ENCODE results near the gene MTHFR. TPM values are rescaled to one million over a fixed set of nuclear protein-coding genes. Genes with fewer than 3 reads are reported as not detected.
A peak's percentile ranks its signal among the peaks of the same experiment; 100 is the strongest.
"Not testable (repeated sequence)": the region's sequence is repeated elsewhere in the genome, so short reads cannot be mapped to it uniquely, and the experiment has no call there.

Gene MTHFR
- total RNA-seq, 1 experiment from 2014 or later: 7.5 TPM

DNA sequence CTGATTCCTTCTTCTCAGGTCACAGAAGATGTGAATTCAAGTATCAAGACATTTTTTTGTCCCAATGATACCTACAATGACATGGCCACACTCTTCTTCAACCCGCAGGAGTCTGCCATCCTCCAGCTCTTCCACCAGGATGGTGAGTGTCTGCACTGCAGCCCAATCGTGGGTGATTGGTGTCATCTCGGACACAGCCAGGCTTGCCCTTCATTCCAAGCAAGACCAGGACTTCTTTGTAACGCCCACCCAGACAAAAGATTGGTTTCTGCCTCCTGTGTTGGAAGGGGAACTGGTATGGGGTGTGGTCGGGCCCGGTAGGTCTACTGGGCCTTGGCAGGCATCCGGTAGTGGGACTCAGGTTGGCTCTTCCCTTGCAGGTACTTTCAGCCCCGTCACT is 27.7 kb upstream of the MTHFR start:
- no peak for DNase-seq (ENCODE audit: low read depth)

DNA sequence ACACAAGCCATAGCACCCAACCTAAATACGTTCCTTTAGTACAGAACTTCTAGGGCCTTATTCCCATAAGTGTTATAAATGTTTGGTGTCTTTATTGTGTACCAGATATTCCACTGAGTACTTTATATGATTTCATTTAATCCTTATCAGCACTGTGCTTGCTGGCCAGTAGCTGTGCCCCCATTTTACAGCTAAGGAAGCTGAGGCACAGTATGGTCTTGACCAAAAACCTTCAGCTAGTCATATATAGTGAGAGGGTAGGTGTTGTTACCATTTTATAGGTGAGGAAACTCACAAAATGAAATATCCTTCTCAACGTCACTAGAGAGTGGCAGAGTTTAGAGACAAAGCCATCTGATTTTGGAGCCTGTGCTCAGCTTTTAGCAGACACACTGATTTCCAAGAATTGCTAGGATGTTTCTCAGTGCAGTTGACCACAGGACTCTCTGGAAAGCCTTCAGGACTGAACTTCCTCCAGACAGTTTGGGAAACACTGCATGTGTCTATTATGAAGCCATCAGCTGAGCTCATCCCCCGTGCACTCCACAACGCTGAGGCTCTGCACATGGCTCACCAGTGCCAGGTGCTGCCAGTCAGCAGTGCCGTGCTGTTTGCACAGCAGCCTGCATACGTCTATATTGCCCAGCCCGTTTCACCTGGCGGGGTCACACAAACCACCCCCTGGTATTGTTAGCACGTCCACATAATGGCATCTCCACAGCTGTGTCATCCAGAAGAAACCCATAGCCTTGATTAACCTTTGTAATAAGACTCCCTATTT is 26.4 kb upstream of the MTHFR start:
- DNase-seq (ENCODE audit: low read depth): no peak

DNA sequence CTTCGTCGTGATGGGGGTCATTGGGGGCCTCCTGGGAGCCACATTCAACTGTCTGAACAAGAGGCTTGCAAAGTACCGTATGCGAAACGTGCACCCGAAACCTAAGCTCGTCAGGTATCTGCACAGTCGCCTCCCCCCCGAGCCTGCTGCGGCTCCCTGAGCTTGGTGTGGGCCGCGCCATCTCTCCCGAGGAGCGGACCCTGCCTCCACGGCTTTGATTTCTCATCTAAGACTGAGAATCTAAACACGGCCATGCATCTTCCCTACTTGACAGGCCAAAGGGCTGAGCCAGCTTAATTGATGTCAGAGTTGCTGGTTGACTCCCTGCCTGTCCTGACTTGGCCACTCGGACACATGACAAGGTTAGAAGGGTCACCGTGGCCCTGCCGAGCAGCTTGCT is 22.7 kb upstream of the MTHFR start:
- no peak for DNase-seq (ENCODE audit: low read depth)

DNA sequence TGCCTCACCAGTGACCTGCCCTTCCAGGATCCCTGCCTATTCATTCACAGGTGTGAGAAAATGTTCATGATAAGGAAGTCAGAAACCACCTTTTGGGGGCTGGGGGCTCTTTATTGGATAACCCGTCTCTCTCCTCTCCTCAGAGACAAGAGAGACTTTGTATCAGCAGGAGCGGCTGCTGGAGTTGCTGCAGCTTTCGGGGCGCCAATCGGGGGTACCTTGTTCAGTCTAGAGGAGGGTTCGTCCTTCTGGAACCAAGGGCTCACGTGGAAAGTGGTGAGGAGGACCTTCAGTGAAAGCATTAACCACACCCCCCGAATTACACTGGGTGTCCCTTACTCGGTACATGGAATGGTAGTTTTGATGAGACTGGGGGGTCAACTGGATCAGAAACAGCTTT is 21.2 kb upstream of the MTHFR start:
- DNase-seq (ENCODE audit: low read depth): no peak

DNA sequence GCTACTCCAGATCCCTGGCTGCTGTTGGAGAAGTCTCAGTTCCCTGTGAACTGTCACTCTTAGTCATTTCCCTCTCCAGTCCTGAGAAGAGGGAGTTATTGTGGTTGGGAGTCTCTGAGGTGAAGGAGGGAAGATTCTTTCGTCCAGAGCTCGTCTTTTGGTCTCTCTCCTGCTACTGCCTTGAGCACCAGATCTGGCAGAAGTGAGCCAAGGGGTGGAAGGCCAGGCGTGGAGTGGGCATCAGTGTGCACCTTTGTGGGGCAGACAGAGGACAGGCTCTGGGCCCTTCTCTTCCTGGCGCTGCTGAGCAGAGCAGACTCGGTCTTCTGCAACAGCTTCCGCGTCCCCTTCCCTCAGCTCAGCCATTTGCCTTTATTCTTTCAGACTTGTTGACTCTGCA is 19.4 kb upstream of the MTHFR start:
- DNase-seq (ENCODE audit: low read depth): no peak

DNA sequence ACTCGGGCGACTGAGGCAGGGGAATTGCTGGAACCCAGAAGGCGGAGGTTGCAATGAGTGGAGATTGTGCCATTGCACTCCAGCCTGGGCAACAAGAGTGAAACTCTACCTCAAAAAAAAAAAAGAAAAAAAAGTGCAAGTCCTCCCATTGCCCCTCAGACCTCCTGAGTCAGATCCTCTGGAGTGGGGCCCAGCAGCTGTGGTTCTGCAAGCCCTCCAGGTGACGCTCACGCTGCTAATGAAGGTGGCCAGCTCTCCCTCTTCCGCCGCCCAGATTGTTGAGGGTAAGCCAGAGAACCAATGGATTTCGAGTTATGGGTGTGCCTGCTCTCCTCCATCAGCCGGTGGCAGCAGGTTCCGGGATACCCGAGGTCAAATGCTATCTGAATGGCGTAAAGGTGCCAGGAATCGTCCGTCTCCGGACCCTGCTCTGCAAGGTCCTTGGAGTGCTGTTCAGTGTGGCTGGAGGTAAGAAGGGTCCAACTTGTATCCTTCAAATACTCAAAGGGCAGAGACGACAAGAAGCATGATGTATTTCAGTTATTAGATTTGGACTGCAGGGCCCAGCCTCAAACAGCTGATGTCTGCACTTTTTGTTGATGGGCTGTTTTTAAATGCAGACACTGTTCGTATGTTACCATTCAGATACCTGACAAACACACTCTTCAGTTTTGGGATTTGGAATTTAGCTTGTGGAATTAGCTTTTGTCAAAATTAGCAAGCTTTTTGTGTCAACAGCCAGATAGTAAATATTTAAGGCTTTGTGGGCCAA is 17.8 kb upstream of the MTHFR start:
- no peak for DNase-seq (ENCODE audit: low read depth)

DNA sequence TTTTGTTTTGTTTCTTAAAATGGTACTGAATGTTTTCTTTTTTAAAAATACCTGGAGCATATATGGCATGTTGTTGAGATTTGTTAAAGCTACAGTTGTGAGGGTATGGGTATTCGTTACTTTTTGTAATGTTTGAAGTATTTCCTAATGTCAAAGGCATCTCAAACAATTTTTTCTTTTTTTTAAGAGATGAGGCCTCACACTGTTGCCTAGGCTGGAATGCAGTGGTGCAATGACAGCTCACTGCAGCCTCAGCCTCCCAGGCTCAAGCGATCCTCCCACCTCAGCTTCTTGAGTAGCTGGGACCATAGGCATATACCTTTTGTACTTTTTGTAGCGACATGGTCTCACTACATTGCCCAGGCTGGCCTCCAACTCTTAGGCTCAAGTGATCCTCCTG is 16.3 kb upstream of the MTHFR start:
- peak; percentile 9 for DNase-seq (ENCODE audit: low read depth)

DNA sequence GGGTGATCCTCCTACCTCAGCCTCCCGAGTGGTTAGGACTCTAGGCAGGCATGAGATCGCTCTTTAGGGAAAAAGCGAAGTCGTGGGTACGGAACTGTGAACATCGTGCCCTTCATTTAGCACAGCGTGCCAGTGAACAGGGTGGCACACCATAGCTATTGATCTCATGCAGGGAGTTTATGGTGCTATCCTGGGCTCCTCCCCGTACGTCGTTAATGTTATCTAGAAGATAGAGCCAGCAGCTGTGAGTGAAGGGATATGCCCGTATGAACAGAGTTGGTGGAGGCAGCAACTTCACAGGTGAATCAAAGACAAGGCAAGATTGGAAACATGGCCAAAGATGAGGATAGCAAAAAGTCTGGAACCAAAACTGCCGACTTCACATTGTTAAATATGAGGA is 11.4 kb upstream of the MTHFR start:
- DNase-seq (ENCODE audit: low read depth): no peak

DNA sequence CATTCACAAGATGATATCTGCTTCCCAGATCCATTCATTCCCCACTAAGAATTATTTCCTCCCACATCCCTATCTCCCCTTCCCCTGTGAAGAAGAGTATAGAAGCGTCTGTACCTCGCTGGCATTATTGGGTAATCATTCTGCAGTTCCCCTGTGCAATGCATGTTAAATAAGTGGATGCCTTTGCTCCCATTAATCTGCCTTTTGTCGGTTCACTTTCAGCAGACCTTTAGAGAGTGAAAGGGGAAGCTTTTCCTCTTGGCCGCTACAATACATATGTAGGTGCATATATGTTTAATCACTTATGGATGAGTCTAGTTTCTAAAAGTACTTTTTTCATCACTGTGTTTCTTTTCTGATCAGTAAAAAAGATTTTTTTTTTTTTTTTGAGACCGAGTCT is 7.3 kb upstream of the MTHFR start:
- no peak for DNase-seq (ENCODE audit: low read depth)

DNA sequence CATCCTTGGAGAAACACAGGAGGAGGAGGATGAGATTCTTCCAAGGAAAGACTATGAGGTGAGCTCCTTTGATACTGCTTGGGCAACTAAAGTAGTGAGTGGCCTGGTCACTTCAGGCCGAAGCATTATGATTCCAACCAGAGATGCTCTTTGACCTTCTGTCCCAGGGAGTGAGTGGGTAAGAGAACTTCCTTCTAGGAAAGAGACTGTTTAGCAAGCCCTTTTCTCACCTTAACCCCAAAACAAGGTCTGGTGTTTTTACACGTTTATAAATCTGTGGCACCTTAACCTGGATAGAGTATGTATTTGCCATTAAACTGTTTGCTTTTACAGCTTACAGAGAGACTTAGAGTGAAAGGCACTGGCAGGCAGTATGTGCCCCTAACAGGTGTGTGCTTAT is 1.4 kb upstream of the MTHFR start:
- DNase-seq (ENCODE audit: low read depth): no peak

DNA sequence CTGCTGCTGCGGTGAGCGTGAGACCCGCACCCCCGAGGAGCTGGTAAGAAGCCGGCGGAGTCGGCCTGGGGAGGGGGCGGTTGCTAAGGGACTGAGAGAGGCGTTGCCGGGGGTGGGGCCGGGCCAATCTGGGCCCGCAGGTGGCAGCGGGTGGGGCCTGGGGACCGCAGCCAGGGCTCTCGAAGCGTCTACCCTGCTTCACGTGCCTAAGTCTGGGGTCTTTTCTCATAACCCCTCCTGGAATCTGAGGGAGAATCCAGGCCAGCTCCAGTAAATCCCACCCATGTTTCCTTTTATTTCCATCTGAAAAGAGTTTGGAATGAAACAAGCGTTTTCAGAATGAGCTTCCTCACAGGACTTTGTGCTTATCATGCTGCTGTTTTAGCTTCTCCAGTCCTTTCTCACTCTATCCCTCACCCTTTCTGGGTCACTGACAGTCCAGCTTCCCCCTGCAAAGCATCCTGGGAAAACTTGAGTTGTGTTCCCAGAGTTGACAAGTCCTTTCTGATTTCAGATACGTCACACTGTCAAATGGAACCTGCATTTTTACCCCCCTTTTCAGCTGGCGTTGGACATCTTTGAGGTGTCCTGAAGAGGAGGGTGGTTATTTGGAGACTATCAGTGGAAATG is 658 bp upstream of the MTHFR start:
- peak; percentile 44 for DNase-seq (ENCODE audit: low read depth)

DNA sequence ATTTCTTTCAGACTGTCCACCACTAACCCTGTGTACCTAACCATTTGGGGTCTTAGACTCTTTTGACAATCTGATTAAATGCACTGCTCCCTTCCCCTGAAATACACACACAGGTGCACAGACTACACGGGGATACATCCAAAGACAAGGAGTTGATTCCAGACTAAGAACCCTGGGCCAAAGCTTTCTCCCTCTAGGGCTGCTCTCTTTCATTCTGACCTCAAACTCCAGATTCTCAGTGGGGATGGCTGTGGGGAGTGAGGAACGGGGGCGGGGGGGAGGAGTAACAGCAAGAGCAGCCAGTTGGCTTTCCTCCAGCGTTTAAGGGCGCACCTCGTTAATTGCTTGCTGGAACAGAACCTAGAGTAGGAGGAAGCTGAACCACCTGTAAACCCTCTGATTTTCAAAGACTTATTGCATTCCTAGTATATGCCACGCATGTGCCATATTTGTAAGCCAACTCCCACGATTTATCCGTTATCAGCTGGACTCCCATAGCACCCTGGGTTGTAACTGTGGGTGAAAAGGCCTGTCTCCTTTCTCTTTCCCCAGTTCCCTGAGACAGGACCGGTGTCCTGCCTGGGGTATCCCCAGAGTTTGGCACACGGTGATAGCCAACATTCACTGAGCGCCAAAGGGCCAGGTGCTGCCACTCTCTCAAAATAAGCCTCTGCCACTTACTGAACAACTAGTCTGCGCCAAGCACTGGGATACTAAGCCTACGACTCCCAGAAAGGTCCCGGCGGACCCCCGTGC is 920 bp downstream of the MTHFR start:
- DNase-seq (ENCODE audit: low read depth): peak; percentile 73

DNA sequence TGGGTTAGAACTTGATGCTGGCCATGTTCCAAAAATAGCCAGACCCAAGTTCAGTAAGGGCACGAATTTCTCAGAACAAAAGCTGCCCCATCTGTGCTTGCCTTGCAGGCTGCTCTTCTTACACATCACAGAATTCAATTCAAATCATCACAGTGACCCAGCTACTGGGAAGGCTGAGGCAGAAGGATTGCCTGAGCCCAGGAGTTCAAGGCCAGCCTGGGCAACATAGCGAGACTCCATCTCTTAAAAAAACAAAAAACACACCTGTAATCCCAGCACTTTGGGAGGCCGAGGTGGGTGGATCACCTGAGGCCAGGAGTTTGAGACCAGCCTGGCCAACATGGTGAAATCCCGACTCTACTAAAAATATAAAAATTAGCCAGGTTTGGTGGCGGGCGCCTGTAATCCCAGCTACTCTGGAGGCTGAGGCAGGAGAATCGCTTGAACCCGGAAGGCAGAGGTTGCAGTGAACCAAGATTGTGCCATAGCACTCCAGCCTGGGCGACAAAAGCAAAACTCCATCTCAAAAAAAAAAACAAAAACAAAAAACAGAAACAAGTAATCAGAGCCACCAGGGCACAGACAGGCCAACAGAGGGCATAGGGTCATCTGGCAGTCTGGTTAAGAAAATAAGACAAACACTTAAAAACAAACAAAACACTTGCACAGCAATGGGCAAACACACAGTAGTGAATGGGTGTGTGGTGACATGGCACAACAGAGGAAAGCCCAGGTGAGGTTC is 1.7 kb downstream of the MTHFR start:
- DNase-seq (ENCODE audit: low read depth): not testable (repeated sequence)

DNA sequence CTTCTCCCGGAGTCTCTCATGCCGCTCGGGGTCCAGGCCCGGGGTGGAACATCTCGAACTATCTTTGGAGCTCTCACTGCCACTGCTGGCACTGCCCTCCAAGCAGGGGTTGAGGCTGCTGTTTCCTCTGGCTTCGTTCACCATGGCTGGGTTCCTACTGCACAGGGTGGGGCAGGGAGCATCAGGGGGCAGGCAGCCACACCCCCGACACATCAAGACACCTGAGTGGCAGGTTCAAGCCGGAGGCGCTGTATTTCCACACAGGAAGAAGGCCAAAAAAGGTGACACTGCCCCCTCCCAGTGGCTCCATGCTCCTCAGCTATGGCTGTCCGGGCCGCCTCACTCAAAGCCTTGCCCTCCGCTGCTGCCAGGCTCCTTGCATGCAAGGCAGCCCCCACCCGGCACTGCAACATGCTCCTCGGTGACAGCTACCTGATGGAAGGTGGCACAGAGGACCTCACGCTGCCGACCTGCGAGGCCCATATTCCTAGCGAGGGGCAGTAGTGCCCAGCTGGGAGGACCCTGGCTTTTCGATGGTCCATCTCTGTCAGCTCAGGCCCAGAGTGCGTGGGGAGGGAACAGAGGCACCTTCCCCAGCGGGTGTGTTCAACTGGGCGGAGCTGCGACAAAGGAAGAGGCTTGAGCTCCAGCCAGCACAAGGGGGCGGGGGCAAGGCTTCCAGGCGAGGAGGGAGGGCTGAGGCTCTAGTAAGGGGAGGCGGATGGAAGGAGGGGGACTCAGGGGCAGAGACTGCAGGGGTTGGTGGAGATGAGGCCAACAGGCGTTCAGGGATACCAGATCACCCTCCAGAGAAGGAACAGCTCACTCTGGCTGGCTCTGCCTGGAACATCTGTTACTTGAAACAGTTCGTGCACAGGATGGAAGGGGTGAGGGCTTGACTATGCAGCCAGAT is 2.5 kb downstream of the MTHFR start:
- DNase-seq (ENCODE audit: low read depth): no peak

DNA sequence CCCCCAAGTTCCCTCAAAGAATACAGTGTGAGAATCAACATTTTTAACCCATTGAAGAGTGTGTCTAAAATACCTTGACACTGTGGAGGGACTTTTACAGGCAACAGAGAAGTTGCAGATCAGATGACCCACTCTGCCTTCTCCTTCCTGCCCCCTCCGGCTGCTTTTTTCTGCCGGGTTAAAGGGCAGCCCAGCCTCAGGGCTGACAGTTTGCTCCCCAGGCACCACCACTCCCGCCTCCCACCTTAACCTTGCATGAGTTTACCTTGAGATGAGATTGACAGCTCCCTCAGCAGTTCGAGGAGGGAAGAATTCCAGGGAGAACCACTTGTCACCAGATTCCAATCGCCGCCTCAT is 3.2 kb downstream of the MTHFR start:
- DNase-seq (ENCODE audit: low read depth): no peak

DNA sequence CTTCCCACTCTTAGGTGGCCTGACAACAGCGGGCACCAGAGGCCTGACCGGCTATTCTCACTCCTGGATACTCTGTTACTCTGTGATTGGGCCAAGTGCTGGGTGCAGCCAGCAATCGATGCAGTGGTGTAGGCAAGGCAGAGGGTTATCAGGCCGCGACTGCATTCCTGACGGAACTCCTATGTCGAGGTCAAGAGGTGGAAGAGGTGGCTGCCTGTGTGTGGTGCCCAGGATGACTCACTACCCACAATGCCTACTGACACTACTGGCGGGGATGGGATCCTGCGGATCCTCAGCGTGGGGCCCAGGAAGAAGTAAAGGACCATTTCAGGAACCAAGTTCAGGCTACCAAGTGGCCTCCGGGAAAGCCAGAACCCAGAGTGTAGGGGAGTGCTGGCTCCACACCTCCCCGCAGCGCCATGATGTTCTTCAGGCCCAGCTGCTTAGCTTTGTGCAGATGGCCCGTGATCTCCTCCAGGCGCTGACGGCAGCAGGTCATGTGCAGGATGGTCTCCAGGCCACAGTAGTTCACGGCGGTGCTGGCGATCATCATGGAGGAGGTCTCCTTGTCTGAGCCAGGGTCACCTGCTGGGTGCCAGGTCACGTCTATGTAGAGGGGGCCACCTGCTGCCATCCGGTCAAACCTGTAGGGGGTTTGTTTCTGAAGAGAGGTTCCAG is 4.9 kb downstream of the MTHFR start:
- peak; percentile 48 for DNase-seq (ENCODE audit: low read depth)

DNA sequence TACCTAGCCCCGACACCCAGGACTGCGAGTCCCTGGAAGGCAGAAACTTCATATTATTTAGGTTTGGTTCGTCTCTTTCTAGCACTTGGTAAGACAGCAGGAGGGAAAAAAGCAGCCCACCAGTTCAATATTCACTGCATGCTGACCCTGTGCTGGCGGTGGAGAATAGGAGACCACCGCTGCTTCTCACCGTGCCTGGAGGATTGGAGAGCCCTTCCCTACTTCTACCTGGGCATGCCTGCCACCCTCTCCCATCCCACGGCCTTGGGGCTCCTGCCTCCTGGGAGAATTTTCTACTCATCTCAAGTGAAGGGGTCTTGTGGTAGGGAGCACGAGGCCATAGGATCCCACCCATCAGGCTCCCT is 5.4 kb downstream of the MTHFR start:
- DNase-seq (ENCODE audit: low read depth): no peak

DNA sequence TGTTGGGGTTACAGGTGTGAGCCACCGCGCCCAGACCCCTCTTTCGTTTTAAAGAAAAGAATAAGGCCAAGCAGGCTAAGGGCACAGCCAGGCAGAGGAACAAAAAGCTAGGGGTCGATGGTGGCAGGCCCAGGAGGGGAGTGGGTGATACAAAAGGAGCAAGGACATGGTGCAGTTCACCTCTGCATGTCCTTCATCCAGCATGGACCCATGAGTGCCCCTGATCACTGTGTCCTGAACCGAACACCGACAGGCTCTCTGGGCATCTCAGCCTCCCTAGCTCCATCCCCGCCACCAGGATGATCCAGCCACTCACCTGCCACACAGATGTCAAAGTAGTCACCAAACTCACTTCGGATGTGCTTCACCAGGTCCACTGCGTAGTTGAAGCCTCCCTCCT is 5.9 kb downstream of the MTHFR start:
- DNase-seq (ENCODE audit: low read depth): no peak

DNA sequence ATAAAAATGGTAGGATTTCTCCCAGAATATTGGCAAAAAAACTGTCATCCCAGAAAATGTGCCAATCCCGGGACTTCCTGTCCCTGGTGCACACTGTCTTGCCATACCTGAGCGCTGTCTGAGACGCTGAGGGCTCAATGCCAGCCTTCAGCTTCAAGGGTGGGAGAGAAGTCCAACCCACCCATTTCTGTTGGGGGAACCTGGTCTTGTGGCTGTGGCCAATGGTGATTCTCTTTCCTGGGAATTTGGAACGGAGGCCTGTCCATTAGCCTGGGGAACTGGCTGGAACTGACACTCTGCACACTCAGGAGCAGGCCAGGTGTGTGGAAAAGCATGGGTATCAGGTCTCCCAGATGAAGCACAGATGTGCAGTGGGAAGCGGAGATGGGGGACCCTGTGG is 6.7 kb downstream of the MTHFR start:
- DNase-seq (ENCODE audit: low read depth): no peak

Data from M059J (cell line).